Esophagus mucosa (tissue), 1 donor: ENCODE measurements around the gene UQCR11. TPM values are rescaled to one million over a fixed set of nuclear protein-coding genes. Genes with fewer than 3 reads are reported as not detected.
"Not testable (repeated sequence)": the region's sequence is repeated elsewhere in the genome, so short reads cannot be mapped to it uniquely, and the experiment has no call there.

Source experiments
- ATAC-seq: fragments of 200-7000 bp; cut with Tn5 transposase; one replicate; pipeline ENCODE4 v1.9.1; 2020
- total RNA-seq: library from RNA; stranded (reverse); gene quantifications from one replicate; pipeline ENCODE4 v1.2.4, GENCODE V29; 2023
- donor health status: DM: yes; HTN: yes; CAD: no.

Gene UQCR11
- 225 TPM for total RNA-seq

DNA sequence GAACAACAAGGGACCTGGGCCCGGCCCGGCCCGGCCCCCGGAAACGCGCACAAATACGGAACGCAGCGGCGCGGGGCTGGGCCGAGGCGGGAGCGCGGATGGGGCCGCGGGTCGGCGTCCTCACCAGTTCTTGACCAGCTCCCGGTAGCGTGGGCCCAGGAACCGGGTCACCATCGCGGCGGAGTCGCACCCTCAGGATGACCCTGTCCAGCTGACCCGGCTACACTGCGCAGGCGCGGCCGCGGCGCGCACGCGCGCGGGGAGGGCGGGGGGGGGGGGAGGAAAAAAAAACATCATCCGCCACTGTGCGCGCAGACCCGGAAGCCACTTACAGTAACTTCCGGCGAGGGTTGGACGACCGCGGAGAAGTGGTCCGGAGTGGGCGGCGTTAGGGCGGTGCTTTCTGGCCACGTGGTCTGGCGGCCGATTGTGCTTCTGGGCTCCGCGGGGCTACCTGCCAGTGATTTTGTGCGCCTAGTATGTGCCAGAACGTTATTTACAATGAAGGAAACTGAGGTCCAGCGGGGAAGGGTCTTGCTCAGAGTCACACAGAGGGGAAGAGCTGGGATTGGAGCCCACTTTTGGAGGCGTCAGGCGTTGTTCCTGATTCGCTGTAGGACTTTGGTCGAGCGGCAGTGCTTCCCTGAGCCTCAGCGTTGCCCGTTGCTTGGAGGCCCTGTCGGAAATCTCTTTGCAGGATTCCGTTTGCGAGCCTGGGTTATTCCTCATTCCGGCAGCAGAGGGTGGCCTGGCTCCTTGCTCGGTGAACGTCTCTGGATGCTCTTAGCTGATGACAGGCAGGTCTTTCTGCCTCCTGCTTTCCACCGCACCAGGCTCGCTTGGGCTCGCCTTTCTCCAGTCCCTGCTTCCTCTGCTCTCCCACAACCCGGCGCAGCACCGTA, at the start of gene UQCR11:
Gene UQCR11 (minus strand): TSS at position 227 of the 902 bp plus-strand sequence. CDS start 53 bp downstream, at position 174.
- ATAC-seq: peak; percentile 89

DNA sequence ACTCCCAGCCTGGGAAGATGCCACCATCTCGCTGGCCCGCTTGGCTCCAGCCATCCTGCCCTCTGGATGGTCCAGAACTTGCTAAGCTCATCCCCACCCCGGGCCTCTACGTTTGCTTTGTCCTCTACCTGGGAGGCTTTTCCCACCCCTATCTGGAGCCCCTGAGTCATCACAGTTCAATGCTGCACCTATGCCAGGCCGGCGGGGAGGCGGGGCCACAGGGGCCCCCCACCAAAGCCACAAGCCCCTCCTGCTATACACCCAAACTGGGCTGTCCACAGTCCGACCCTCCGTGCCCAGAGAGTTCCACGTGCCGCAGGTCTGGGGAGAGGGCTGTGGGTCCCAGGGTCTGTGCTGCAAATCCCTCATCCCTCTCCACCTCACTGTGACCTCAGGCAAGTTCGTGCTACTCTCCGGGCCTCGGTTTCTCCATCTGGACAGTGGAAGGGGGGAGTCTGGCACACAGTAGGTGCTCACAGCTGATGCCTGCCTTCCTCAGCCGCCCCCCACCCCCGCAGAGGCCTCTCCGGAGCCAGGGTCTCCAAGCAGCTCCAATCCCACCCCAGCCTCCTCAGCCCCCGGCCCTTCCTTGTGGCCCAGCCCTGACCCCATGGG, 49.0 kb upstream of the UQCR11 start:
- no peak for ATAC-seq

DNA sequence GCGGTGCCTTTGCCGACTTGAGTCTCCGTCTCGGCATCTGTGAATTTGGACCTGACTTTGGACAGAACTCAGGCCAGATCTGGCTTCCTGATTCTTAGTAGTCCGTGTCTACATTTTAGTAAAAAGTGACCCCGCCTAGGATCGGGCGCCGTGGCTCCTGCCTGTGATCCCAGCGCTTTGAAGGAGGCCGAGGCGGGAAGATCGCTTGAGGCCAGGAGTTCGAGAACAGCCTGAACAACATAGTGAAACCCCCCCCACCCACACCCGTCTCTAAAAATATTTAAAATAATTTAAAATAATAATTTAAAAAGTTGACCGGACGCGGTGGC, 48.0 kb upstream of the UQCR11 start:
- no peak for ATAC-seq

GRCh38 chr19:1652471-1653299, 47.4 kb upstream of the UQCR11 start, which contains the start of gene TCF3:
TCF3 (minus strand) TSS chr19:1652615; CDS start chr19:1650248, 2,367 bp downstream.
- ATAC-seq: peak; percentile 96

DNA sequence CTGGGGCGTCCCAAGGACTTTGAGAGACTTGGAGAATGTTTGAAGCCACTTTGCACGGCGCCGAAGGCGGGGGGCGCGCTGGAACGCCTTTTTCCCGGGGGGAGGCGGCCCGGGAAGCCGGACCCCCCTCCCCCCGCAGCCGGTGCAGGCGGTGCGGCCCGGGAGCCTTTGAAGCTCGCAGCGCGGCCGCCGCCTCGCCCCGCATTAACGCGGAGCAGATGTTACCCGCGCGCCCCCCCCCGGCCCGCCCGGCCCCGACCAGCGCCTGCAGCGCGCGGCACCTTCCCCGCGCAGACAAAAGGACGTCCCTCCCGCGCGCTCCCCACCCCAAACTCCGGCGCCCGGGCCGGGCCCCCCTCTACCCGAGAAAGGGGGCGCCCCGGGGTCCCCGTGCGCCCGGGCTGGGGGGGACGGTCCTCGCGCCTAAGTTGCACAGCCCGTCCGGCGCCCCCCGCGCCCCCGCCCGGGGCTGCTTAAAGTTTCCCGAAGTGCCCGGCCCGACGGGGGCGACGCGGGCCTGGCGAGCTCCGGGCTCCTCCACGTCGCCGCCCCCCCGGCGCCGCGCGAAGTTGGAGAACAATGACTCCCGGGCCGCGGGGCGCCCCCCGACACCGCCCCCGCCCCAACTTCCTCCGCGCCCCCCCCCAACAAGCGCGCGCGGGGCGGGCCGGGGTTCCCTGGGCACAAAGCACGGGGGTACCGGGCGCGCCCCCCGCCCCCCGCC, 46.5 kb upstream of the UQCR11 start:
- no peak for ATAC-seq

DNA sequence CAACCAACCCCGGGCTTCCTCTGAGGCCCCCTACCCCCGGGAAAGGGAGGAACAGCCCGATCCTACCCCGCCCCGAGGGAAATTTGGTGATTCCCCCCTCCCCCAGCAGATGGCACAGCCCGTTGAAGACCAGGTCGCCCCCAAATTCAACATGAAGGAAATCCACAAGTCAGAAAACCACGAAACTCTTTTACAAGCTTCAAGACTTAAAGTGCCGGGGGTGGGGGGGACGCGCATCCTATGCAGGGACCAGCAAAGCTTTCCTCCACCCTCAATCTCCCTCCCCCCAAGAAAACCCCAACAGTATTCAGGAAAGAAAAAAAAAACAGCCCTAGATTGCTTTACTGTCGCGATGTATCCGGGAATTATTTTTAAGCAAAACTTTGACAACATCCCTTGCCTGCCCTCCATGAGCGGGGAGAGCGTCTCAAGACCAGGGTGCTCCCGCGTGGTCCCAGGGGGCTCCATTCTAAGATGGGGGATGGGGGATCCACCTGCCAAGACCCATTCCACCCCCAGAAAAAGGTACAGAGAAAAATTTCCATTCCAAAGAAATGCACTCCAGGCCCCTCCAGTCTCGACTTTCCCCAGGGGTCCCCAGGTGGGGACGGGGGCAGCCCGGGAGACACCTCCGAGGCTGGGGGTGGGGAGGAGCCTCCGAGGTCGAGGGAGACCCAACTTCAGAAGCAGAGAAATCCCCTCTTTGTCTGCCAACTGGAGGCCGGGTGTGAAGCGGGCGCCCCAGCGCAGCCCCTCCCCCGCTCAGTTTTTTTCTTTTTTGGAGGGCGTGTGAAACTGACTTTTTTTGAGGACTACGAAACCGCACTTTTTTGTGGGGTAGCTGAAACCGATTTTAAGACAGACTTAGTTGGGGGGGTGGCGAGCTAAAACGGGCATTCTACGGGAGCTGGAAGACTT, 45.6 kb upstream of the UQCR11 start:
- ATAC-seq: no peak

- no peak for ATAC-seq
Observed at GRCh38 chr19:1649706-1650649, 44.7 kb upstream of the UQCR11 start.

GRCh38 chr19:1648920-1649541, 43.8 kb upstream of the UQCR11 start:
- ATAC-seq: no peak

DNA sequence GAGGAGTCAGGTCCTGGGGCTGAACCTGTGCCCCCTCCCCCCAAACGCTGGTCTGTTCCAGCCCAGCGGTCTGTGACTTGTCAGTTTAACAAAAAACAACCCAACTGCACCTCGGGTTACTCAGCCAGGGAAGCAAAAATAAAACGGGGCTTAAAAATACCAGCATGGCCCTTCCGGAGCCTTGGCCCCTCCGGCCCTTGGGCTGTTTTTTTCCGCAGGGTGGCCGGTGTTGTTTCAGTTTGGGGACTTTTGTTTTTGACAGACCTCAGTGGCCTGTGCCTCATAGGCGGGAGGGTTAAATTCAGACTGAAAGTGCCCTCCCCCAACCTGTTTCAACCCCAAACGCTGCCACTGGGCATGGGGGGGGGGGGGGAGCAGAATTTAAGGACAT, 43.2 kb upstream of the UQCR11 start:
- ATAC-seq: no peak

GRCh38 chr19:1647501-1648458, 42.5 kb upstream of the UQCR11 start:
- no peak for ATAC-seq

DNA sequence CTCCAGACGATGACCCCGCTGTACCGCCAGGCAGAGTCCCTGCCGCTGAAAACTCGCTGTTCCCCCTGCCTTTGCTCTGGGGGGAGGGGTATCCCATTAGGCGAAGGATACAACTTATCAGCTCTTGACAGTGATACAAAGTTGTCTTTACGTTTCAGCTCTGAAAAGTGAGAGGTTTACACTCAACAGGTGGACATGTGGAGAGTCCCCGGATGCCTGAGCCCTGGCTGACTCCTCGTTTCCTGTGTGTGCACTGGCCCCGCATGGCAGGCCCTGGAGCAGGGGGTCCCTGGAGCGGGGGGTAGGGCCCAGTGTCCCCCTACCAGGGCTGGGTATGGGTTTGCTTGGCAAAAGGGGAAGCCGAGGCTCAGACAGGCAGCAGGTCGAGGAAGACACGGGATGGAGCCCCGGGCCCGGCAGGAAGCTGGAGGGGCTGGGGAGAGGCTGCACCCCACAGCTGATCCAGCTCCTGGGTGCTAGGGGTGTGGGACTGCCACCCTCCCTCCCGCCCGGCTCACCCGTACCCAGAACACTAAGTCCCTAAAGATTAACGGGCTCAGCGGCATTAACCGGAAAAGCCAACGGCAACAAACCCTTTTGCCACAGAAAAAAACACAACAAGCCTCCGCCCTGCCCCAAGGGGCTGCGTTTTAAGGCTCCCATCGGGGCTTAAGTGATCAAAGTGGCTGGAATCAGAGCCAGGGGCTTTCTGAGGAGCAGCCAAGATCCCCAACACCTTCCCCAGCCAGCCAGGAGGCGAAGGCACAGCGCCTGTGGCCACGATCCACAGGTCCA, 41.6 kb upstream of the UQCR11 start:
- ATAC-seq: no peak

DNA sequence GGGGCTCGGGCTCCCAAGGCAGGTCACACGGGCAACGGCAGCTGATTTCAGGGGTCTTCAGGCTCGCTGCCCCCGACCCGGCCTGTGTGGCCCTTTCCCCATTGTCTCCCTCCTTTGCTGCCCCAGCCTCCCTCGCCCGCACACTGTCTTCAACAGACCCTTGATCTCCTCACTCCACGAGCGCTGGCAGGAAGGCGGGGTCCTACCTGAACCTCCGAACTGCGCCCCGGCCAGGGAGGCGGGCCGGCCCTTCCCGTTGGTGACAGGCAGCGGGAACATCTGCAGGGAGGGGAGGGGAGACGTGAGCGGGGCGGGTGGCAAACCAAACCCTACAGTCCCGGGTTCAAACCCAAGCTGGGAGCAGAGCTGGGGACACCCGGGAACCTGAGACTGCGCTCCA, 40.9 kb upstream of the UQCR11 start:
- ATAC-seq: no peak

GRCh38 chr19:1645299-1645698, 40.0 kb upstream of the UQCR11 start:
- ATAC-seq: no peak

- no peak for ATAC-seq
Observed at GRCh38 chr19:1644070-1644469, 38.8 kb upstream of the UQCR11 start.

DNA sequence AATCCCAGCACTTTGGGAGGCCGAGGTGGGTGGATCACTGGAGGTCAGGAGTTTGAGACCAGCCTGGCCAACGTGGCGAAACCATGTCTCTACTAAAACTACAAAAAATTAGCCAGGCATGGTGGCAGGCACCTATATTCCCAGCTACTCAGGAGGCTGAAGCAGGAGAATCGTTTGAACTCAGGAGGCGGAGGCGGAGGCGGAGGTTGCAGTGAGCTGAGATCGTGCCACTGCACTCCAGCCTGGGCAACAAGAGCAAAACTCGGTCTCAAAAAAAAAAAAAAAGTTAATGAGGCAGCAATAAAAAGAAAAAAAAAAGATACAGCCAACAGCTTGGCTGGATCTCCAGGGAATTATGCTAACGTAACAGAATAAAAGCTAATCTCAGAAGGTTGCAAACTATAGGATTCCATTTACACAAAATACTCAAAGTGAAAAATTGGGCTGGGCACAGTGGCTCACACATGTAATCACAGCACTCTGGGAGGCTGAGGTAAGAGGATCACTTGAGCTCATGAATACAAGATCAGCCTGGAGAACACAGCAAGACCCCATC, 35.7 kb upstream of the UQCR11 start:
- not testable (repeated sequence) for ATAC-seq

GRCh38 chr19:1636325-1637236, 31.3 kb upstream of the UQCR11 start:
- ATAC-seq: no peak
